Activated CD4-positive, alpha-beta T cell treated with anti-CD3 and anti-CD28 coated beads, Interleukin-2, amount 50 U/mL, for 4 hours (primary cell): ENCODE measurements around the gene ALDH9A1.
"Not testable (repeated sequence)": the region's sequence is repeated elsewhere in the genome, so short reads cannot be mapped to it uniquely, and the experiment has no call there.

Experiments used
- DNase-seq, 2 experiments: peaks; one replicate each; pipeline ENCODE4 v3.0.0-alpha.2; 2020

ALDH9A1 gene

DNA sequence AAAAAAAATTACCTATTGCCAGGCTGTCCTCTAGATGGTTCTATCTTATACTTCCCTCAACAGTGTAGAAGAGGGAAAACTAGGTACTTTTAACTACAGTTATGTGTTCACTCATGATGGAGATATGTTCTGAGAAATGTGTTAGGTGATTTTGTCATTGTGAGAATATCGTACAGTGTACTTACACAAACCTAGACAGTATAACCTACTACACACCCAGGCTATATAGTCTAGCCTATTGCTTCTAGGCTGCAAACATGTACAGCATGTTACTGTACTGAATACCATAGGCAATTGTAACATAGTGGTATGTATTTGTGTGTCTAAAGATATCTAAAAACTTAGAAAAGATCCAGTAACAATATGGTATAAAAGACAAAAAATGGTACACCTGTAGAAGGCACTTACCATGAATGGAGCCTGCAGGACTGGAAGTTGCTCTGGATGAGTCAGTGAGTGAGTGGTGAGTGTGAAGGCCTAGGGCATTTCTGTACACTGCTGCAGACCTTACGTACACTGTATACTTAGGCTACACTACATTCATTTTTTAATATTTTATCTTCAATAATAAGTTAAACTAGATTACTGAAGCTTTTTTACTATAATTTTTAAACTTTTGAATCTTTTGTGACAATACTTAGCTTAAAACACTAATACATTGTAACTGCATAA lies 54.2 kb downstream of the ALDH9A1 start:
- DNase-seq: no peak

DNA sequence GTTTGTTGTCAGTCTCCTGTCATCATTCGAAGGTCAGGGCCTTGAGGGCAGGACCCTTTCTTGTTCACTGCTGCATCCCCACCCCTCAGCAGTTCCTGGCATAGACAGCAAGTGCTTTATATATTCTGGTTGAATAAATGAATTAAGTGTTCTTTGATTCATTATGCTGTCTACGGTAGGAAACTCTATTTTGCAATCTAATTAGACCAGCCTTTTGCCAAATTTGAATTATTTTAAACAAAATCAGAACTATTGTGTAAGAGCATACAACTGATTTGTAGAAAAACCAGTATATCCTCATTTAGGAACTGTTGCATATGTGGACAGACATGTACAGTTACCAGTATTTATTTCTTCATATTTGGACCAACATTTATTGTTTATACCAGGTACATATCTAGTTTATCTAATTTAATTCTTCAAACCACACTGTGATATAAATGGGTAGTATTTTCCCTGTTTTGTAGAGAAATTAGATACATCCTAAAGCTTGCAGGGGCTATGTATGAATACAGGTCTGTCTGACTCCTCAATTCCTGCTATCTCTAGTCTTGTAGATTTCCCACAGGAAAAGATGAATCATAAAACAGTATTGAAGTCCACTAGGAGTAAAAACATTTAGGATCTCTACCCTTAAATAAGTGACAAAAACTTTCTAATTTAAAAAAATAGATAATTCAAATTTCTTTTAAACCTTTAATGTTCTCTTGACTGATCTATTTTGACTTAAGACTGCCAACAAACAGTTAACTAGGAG lies 57.0 kb downstream of the ALDH9A1 start:
- DNase-seq: no peak

DNA sequence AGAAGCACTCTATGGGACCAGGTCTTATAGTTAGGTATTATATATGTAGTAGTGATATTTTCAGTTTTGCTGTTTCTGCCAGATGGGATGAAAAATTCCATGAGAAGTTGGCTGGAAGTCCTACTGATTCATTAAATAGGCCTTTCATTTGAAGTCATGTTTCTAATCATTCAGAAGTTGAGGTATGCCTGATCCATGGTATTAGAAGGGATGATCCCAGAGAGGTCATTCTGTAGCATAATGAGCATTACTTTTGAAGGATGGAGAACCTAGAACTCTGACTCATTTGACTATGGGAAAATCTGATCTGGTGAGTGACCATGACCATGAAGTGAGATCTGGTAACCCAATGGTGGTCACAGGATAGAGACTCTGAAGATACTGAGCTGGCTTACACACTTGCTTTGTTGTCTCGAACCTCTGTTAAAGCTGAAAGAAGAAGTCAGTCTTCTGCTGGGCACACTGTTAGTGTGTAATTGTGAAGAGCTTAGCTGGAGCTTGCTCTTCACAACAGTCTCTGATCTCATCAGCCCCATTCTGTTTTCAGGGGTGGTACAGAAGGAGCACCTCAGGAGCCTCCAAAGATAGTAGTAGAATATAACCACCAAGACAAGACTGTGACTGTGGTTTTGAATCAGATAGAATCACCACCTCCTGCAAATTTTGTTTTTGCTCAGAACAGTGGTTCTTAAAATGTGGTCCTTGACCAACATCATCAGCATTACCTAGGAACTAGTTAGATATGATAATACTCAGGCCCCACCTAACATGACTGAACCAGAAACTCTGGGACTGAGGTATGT lies 58.3 kb downstream of the ALDH9A1 start:
- no peak for DNase-seq

DNA sequence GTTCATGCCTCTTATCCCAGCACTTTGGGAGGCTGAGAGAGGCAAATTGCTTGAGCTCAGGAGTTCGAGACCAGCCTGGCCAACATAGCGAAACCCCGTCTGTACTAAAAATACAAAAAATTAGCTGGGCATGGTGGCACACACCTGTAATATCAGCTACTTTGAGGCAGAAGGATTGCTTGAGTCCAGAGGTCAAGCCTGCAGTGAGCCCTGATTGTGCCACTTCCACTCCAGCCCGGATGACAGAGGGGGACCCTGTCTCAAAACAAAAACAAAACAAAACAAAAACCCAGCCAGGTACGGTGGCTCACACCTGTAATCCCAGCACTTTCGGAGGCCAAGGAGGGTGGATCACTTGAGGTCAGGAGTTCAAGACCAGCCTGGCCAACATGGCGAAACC lies 60.2 kb downstream of the ALDH9A1 start:
- not testable (repeated sequence) for DNase-seq

DNA sequence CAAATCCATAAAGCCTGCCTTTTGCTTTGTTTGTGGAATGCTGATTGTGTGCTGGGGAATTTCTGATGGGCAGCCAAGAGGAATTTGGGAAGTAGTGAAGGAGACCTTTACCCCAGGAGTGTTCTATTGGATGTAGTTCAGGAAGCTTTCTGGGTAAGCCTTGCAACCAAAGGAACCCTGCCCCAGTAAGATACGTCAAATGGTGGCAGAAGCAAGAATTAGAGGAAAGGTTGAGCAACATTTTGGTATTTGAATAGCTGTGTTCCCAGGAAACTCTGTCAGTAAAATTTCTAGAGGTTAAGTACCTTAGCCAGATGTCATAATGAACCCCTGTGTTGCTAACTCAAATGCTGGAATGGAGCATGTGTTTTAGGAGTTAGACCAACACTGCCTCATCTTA lies 60.9 kb downstream of the ALDH9A1 start:
- DNase-seq: no peak

DNA sequence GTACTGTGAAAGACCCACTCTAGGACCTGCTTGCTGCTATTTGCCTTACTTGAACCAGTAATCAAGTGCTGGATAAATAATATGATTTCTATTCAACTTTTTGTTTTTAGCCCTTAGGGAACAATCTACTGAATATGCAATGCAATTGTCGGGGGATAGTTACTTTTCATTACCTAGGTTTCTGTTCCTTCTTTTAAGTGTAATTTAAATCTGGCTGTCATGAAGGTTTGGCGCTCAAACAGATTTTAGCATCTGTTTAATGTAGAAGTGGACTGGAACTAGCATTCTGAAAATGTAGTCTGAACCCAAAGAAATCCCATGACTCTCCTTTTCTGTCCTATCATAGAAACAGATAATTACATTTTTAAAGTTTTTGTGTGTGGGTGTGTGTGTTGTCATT lies 62.5 kb downstream of the ALDH9A1 start:
- no peak for DNase-seq

DNA sequence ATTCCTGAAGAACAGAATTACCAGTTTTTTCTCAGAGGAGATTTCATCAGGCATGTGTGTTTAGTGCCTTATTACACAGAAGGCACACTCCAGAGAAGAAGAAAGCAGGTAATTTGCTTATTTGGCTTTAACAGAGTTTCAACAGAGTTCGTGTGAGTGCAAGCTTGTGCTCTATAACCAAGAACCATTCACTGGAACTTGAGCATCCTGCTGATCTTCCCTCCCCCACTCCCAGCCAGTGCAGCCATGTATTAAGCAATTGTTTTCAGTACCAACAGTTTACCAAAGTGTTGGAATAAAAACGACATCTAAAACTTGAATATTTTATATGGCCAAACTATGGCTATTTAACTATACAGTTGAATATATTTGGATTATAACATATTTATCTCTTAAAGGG lies 63.0 kb downstream of the ALDH9A1 start:
- DNase-seq: no peak

DNA sequence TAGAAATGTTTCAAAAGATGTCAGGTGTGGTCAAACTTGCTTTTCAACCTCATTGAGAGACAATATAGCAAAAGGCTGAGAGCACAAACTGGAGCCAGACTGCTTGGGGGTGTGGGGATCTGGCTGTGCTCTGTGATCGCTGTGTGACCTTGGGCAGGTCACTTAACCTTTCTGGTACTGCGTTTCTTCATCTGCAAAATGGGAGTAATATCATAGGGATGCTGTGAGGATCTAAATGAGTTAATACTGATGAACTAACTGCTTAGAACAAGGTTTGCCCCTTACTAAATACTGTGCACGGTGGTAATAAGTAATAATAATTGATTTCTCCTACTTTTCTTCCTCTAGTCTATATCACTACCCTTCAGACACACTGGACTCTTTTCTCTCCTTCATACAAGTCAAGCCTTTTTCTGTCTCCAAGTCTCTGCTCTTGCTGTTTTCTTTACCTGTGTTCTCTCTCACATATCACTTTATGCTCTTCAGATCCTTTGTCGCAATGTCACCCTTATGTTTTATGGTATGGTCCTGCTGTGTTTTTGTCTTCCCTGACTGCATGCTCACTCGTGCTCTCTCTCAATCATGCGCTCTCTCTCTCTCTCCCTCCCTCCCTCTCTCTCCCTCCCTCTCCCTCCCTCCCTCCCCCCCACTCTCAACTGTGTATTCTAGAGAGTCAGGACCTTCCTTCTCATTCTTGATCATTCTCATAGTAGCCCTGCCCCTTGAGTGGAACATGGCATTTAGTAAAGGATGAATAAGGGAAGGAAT lies 64.0 kb downstream of the ALDH9A1 start:
- DNase-seq: no peak

DNA sequence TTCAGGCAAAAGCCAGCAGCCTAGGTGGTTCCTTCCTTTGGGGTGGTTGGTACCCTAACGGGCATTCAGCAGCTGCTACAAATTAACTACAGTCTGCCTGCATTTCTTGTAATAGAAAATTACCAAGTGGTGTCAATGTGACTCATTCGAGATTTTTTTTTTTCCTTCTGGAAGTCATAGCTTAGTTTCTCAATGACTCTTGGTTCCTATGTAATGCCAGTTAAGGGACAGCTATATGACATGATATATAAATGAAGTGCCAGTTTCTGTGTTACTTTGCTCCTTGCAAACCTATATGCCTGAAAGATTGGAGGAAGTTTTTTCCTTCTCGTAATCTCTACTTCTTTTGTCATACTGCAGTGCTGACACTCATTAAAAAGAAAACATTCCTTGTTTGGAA lies 64.7 kb downstream of the ALDH9A1 start:
- DNase-seq: no peak

DNA sequence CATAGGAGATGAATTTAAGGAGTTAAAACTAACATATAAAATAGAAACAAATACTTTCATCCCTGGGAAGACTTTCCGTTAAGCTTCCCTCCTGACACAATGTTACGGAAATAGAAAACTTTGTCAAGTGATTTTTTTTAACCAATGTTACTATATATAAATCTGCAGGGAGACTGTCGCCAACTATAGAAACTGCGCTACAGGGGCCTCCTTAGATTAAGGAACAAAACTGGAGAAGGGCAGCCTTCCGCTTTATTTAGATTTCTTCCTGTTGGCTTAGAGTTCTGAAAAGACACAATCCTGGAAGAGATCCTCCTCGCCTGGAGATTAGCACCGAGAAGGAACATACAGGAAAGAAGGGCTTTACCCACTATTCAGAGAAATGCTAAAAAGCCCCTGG lies 65.9 kb downstream of the ALDH9A1 start:
- DNase-seq: no peak

DNA sequence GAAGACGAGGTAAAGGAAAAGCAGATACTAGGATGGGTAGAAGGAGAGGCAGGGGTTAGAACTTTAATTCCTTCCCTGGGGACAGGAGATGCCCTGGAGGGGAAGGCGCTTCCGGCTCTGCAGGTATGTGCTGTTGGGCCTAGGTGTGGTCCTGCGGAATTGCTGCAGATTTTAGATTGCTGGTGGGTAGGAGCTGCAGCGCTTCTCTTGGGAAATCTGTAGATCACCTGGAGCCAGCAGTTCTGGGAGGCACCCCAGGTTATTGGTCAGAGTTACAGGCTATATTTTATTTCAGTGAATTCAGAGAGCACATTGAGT lies 66.3 kb downstream of the ALDH9A1 start:
- DNase-seq: no peak

DNA sequence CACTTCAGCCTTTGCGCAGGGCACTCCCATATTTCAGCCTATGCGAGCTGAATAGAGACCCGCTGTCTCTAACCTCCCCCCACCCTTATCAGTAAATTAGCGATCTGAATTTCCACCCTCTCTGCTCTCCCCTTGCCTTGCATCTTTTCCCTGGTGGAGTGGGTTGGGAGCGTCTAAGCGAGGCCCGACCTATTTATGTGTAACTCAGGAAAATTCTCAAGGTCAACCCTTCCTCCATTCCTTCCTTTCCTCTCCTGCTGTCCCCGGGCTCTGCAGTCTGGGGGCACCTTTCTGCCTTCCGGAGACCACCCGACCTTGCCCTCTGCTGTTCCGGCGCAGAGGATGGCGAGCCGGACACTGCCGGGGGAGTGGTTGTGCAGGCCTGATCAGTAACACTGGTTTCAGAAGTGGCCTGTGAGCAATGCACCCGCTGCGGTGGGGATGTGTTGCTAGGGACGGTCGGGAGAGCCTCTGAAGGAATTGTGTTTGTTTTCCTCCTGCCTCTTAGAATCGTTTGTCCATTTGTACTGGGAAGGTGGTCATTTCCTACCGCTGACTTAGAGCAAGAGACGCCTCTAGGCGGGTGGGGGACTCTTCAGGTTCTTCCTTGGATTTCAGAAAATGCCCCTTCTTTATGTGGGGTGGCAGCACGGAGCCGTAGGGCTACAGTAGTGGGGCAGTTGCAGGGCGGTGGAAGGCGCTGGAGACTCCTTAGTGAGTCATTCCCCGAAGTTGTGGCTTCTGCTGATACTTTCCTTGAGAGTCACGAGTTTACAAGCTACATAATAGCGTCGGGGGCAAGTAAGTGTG lies 66.8 kb downstream of the ALDH9A1 start:
- peak; percentile 26 to 38 for DNase-seq

DNA sequence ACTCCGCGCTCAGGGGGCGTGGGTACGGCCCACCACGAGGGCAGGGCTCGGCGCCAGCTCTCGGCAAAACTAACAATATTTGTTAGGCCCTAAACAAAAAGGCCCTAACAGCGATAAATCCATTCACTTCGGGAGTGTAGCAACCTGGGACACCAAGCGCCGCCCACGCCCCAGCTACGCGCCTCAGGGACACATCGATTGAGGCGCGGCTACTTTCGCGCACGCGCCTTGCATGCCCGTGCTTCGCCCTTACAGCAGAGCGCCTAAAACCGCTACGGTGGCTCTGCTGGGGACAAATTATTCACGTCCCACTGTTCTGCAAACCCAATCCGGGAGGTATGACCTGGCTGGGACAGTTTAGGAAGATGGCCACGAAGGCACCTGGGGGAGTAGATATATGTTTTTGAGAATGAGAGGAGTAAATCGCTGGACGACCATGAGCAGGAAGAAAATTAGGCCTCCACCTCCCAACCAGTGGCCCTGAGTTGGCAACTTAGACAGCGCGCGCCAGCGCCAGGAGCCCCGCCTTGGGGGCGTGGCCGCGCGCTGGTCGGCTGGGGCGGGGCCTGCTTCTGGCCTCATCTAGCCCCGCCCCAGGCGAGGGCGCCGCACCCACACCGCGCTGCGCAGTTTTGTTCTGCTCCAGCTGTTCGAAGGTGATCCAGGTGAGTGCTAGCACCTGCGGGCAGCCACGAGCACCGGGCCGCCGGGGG lies 67.6 kb downstream of the ALDH9A1 start, which contains the start of gene MGST3:
TSS of gene MGST3 (plus strand) at position 606 of the 713 bp plus-strand sequence. CDS start 18,614 bp downstream, outside the sequence.
- DNase-seq: peak; percentile 90 to 92

DNA sequence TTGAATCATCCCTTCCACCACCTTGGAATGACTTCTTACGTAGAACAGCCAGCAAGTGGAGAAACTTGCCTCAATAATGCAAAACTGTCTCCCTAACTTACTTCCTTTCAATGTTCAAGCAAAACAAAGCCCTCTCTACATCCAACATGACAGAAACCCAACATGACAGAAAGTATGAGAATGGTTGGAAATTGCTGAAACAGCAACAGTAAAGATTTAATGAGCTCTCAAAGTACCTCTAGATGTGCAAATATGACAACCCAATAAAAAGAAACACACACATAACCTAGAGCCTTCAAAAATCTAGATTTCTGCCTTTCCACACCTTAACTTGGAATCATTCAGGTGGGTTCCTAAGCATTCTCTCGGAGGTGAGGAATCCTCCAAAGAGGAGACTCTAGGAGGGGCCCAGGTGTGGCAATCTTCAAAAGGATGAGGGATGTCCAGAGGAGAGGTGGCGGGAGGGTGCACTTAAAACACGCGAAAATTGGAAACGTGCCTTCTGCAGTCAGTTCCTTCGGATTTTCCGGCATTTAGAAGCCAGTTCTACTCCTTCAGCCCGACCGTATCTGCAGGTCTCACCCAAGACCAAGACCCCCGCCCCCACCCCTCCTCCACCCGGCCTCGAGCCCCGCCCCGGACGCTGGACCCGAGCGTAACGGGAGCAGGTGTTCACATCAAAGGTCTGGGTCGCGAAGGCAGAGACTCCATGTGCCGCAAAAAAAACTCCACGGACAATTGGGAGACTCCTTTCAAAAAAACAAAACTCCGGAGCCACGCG lies 68.3 kb downstream of the ALDH9A1 start:
- DNase-seq: no peak

DNA sequence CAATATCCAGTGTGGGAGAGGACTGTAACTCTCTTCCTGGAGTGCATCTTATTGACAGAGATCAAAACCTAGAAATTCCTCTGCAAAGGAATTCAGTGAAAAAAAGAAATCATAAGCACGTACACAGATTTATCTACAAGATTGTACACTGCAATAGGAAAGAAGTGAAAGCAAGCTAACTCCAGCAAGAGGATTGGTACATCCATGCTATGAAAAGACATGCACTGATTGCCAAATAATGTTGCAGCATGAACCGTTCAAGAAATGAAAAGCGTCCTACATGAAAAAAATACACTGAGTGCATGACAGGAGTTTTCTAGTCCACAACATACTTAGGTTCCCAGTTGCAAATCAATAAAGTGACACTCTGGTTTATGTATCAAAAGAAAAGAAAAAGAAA lies 69.2 kb downstream of the ALDH9A1 start:
- no peak for DNase-seq

DNA sequence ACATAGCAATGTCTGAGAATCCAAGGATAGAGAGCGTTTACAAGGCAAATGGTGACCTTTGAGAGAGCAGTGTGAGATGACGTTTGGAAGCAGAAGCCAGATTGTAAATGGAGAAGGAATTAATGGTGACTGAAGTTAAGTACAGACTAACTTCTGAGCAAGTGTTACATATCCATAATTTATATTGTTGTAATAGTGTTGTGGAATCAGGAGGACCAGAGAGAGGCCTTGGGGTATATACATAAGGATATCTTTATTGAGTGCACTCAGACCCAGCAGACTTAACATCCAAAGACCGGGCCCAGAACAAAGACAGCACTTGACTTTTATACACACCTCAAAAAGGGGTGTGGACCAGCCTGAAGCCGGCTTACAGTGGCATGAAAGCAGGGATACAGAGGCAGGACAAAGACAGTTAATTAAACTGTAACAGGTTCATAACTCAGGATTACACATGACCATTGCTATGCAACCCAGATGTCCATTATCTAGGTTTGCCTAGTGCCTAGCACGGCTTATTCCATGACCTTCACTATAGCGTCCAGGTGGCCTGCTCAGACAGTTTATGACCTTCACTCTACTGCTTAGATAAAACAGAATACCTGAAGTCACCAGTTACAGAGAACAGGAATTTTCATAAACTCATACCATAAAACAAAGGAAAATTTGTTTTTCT lies 70.1 kb downstream of the ALDH9A1 start:
- no peak for DNase-seq

DNA sequence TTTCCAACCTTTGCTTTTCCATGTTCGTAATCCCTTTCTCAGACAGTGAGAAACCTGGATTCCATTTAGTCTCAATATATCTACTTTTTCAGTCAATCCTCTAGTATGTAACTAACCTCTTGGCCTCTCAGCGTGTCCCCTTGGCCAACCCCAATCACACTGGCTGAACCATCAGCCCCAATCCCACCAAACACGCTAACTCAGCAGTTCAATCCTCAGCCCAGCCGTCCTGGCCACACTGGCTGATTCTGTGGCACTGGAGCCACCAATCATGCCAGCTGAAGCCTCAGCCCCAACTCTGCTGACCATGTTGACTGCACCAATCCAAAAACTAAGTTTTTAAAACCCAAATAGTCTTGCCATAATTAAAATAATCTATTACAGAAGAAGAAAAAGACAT lies 73.9 kb downstream of the ALDH9A1 start:
- DNase-seq: no peak

DNA sequence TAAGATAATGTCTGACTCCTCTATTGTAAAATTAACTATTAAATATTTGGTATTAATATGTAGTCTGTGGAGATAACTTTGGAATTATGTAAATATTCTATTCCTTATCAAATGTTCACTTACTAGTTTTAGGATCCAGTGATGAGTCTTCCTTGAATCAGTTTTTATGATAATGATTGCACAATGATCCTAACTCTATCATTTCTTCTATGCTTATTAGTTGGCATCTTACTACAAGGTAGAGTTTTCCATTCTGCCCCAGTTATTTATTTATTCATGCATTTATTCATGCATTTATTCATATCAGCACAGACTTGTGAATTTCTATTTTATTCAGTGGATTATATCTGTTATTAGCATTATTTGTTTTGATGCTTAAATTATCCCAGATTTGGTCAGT lies 74.7 kb downstream of the ALDH9A1 start:
- DNase-seq: no peak

DNA sequence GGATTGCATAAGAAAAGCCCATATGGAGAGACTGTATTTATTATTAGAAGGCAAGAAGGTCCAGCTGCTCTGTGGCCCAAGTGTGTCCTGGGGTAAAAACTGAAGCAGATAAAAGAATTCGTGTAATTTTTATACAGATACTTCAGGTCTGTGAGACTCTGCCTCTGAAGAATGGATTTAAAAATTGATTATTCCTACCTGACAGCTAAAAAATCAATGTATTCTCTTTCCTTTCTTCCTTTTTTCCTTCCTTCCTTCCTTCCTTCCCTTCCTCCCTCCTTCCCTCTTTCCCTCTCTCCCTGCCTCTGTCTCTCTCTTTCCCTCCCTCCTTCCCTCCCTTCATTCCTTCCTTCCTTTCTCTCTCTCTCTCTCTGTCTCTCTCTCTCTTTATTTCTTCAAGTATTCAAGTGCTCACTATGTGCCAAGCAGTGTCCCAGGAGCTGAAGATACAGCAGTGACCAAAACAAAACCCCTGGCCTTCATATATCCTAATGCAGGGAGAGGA lies 78.7 kb downstream of the ALDH9A1 start:
- DNase-seq: no peak

DNA sequence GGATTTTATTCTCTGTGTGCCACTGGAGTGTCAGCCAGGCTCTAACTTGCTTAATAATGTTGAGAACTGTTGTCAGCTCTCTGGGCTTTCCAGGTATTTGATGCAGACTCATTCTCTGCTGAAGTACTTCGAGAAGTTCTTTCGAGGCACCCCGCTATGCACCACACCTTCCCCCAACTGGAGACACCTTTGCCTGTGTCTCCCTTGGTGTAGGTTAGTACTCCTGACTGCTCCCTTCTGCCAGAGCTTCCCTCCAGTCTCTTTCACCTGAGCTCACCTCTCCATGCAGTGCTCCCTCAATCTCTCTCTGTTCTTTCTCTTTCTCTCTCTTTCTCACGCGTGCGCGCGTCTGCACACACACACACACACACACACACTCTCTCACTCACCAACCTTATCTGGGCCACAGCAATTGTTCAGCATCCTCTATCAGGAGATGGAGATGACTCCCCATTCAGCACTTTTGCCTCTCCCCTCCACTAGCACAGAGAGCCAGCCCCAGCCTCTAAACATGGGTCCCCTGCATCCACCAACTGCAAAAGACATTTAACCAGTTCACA lies 81.3 kb downstream of the ALDH9A1 start:
- DNase-seq: no peak
